GM12873 (cell line): ENCODE data around the gene UPK2.

Experiments used
- CTCF ChIP-seq: IDR thresholded peaks from 2 replicates; pipeline ENCODE4 v1.5.1; 2012; ENCODE audit warnings: low read depth, mild to moderate bottlenecking, moderate library complexity, low read length, control low read depth; ENCODE audit not compliant: insufficient read depth; ENCODE audit errors: missing control alignments

The UPK2 gene

GRCh38 chr11:118973985-118974384 lies 17.9 kb downstream of the UPK2 start:
- no peak for TF ChIP-seq CTCF

- TF ChIP-seq CTCF, result no peak
These were observed 19.9 kb downstream of the UPK2 start for GRCh38 chr11:118975771-118976709.

GRCh38 chr11:118979434-118979833 lies 23.3 kb downstream of the UPK2 start:
- peak; percentile 25 for TF ChIP-seq CTCF

- no peak for TF ChIP-seq CTCF
These were observed 24.2 kb downstream of the UPK2 start for GRCh38 chr11:118980191-118980881.

GRCh38 chr11:118984825-118985224 lies 28.7 kb downstream of the UPK2 start:
- TF ChIP-seq CTCF, result no peak

GRCh38 chr11:118988280-118988679 lies 32.2 kb downstream of the UPK2 start:
- TF ChIP-seq CTCF, result no peak

- peak; percentile 67 for TF ChIP-seq CTCF
These were observed 41.0 kb downstream of the UPK2 start for GRCh38 chr11:118996926-118997626.
